Nephron progenitor cell (in vitro differentiated cells): Measurements from ENCODE around the gene DGKD.

ENCODE experiments used
- DNase-seq: peaks from one replicate; pipeline ENCODE4 v3.0.0; 2021
- H3K27ac Mint-ChIP-seq: 2 replicates; pipeline ENCODE4 v1.8.0; 2021; ENCODE audit warnings: mild to moderate bottlenecking, moderate library complexity, mixed read lengths
- H3K27me3 Mint-ChIP-seq: 2 replicates; pipeline ENCODE4 v1.8.0; 2021; ENCODE audit warnings: mild to moderate bottlenecking, low read depth, mixed read lengths; ENCODE audit not compliant: poor library complexity
- H3K36me3 Mint-ChIP-seq: 2 replicates; pipeline ENCODE4 v1.8.0; 2021; ENCODE audit warnings: low read depth, mixed read lengths
- H3K4me1 Mint-ChIP-seq: 2 replicates; pipeline ENCODE4 v1.8.0; 2021; ENCODE audit warnings: mixed read lengths
- H3K4me3 Mint-ChIP-seq: 2 replicates; pipeline ENCODE4 v1.8.0; 2021; ENCODE audit warnings: mild to moderate bottlenecking, moderate library complexity, mixed read lengths
- H3K9me3 Mint-ChIP-seq: 2 replicates; pipeline ENCODE4 v1.8.0; 2021; ENCODE audit warnings: mild to moderate bottlenecking, moderate library complexity, mixed read lengths
- CTCF ChIP-seq: fragments of 200-600 bp; sonication (generic); IDR thresholded peaks from 2 replicates; pipeline ENCODE4 v1.5.0; 2021; ENCODE audit warnings: antibody characterized with exemption

Gene DGKD

GRCh38 chr2:233402346-233402745 is 48.1 kb downstream of the DGKD start:
- Mint-ChIP-seq H3K9me3 (no peaks in the 10 kb centered on the region), H3K4me3 (no peak overlapping the region), H3K4me1 (peaks cover 11% of the 10 kb centered on the region), H3K27ac (peak overlapping the region; percentile 83), H3K36me3 (peaks cover 46% of the 10 kb centered on the region), H3K27me3 (peaks cover 6% of the 10 kb centered on the region)
- TF ChIP-seq CTCF, result no peak
- no peak for DNase-seq

GRCh38 chr2:233402789-233403188 is 48.5 kb downstream of the DGKD start:
- H3K4me3 Mint-ChIP-seq, result no peak overlapping the region
- peaks cover 11% of the 10 kb centered on the region for H3K4me1 Mint-ChIP-seq
- peaks cover 6% of the 10 kb centered on the region for H3K27me3 Mint-ChIP-seq
- no peak for TF ChIP-seq CTCF
- H3K9me3 Mint-ChIP-seq, result no peaks in the 10 kb centered on the region
- peak overlapping the region; percentile 83 for H3K27ac Mint-ChIP-seq
- H3K36me3 Mint-ChIP-seq, result peaks cover 42% of the 10 kb centered on the region
- DNase-seq, result no peak

GRCh38 chr2:233404222-233404621 is 49.9 kb downstream of the DGKD start:
- H3K4me3 Mint-ChIP-seq, result no peak overlapping the region
- H3K4me1 Mint-ChIP-seq, result peaks cover 9% of the 10 kb centered on the region
- peaks cover 40% of the 10 kb centered on the region for H3K36me3 Mint-ChIP-seq
- H3K9me3 Mint-ChIP-seq, result no peaks in the 10 kb centered on the region
- peaks cover 6% of the 10 kb centered on the region for H3K27me3 Mint-ChIP-seq
- DNase-seq, result no peak
- H3K27ac Mint-ChIP-seq, result no peak overlapping the region
- no peak for TF ChIP-seq CTCF

GRCh38 chr2:233406865-233407264 is 52.6 kb downstream of the DGKD start:
- H3K4me1 Mint-ChIP-seq, result no peaks in the 10 kb centered on the region
- TF ChIP-seq CTCF, result no peak
- H3K9me3 Mint-ChIP-seq, result peaks cover 20% of the 10 kb centered on the region
- peaks cover 6% of the 10 kb centered on the region for H3K27me3 Mint-ChIP-seq
- peaks cover 66% of the 10 kb centered on the region for H3K36me3 Mint-ChIP-seq
- H3K27ac Mint-ChIP-seq, result no peak overlapping the region
- no peak for DNase-seq
- no peak overlapping the region for H3K4me3 Mint-ChIP-seq

GRCh38 chr2:233407771-233408181 is 53.5 kb downstream of the DGKD start:
- no peak for TF ChIP-seq CTCF
- H3K9me3 Mint-ChIP-seq, result peaks cover 30% of the 10 kb centered on the region
- peaks cover 5% of the 10 kb centered on the region for H3K27me3 Mint-ChIP-seq
- peaks cover 73% of the 10 kb centered on the region for H3K36me3 Mint-ChIP-seq
- H3K27ac Mint-ChIP-seq, result no peak overlapping the region
- DNase-seq, result no peak
- H3K4me1 Mint-ChIP-seq, result no peaks in the 10 kb centered on the region
- H3K4me3 Mint-ChIP-seq, result no peak overlapping the region

GRCh38 chr2:233408366-233409285 is 54.3 kb downstream of the DGKD start:
- TF ChIP-seq CTCF, result no peak
- H3K27me3 Mint-ChIP-seq, result peaks cover 4% of the 10 kb centered on the region
- H3K4me1 Mint-ChIP-seq, result no peaks in the 10 kb centered on the region
- H3K27ac Mint-ChIP-seq, result peak overlapping the region; percentile 46
- no peak for DNase-seq
- peaks cover 78% of the 10 kb centered on the region for H3K36me3 Mint-ChIP-seq
- no peak overlapping the region for H3K4me3 Mint-ChIP-seq
- H3K9me3 Mint-ChIP-seq, result peaks cover 37% of the 10 kb centered on the region
